Measurements from ENCODE around the gene GRM1. TPM values are rescaled to one million over a fixed set of nuclear protein-coding genes. Genes with fewer than 3 reads are reported as not detected.

The GRM1 gene
- total and polyA plus RNA-seq, 9 of the 15 experiments (the other 6 are each of a cell fraction or from before 2014, with no cell fraction given) = not detected

- 0 out of 2 replicates have a peak, but pooled peaks have one; percentile 58 for TF ChIP-seq CUX1 (CRISPR knock-in tag; IDR thresholded peaks at IDR 0.05)
- no peak for TF ChIP-seq ZNF253 (CRISPR knock-in tag; conservative IDR thresholded peaks at IDR 0.05)
- no peak for TF ChIP-seq TCF7L2 (IDR thresholded peaks at IDR 0.05; ENCODE audit: low read depth, low read length)
- TF ChIP-seq PTBP1 (IDR thresholded peaks at IDR 0.05; ENCODE audit: low read depth, low read length) = no peak
- peak; percentile 97 for TF ChIP-seq MAFG (tag; conservative IDR thresholded peaks at IDR 0.05)
- no peak for TF ChIP-seq CBFA2T3 (IDR thresholded peaks at IDR 0.05)
- no peak for TF ChIP-seq E2F6 (IDR thresholded peaks at IDR 0.05; ENCODE audit: borderline replicate concordance in 1 of 2, extremely low read depth in 1 of 2, insufficient read depth in 1 of 2, insufficient read length in 1 of 2, low read depth in 1 of 2, low read length in 1 of 2, poor library complexity in 1 of 2, severe bottlenecking in 1 of 2)
- no peak for TF ChIP-seq ZNF395 (CRISPR knock-in tag; IDR thresholded peaks at IDR 0.05)
- no peak for TF ChIP-seq ZNF263 (CRISPR knock-in tag; IDR thresholded peaks at IDR 0.05; ENCODE audit: borderline replicate concordance)
- TF ChIP-seq USF1 (CRISPR knock-in tag; IDR thresholded peaks at IDR 0.05) = no peak
- no peak for TF ChIP-seq ZNF134 (CRISPR knock-in tag; conservative IDR thresholded peaks at IDR 0.05)
- no peak for TF ChIP-seq TAF15 (IDR thresholded peaks at IDR 0.05; ENCODE audit: low read depth, low read length)
- TF ChIP-seq ZNF717 (CRISPR knock-in tag; IDR thresholded peaks at IDR 0.05) = no peak
- TF ChIP-seq ZNF124 (CRISPR knock-in tag; IDR thresholded peaks at IDR 0.05) = no peak
- TF ChIP-seq RAD21 (CRISPR knock-in tag; conservative IDR thresholded peaks at IDR 0.05 in 1 of 2, IDR thresholded peaks at IDR 0.05 in 1 of 2) = no peak
- TF ChIP-seq TCFL5 (CRISPR knock-in tag; conservative IDR thresholded peaks at IDR 0.05) = no peak
- no peak for TF ChIP-seq HDAC3 (IDR thresholded peaks at IDR 0.05; ENCODE audit: borderline replicate concordance, partially characterized antibody)
- TF ChIP-seq NFRKB (IDR thresholded peaks at IDR 0.05; ENCODE audit: low read depth) = no peak
Observed at GRCh38 chr6:146357578-146358430, 328.9 kb downstream of the GRM1 start (continued).
